D341Med (cell line): ENCODE measurements around the gene FAM107B.
A peak's percentile ranks its signal among the peaks of the same experiment; 100 is the strongest.
"Not testable (repeated sequence)": the region's sequence is repeated elsewhere in the genome, so short reads cannot be mapped to it uniquely, and the experiment has no call there.

Experiments used
- DNase-seq: peaks from one replicate; pipeline ENCODE4 v3.0.0; 2012; ENCODE audit warnings: low spot score

The FAM107B gene

DNA sequence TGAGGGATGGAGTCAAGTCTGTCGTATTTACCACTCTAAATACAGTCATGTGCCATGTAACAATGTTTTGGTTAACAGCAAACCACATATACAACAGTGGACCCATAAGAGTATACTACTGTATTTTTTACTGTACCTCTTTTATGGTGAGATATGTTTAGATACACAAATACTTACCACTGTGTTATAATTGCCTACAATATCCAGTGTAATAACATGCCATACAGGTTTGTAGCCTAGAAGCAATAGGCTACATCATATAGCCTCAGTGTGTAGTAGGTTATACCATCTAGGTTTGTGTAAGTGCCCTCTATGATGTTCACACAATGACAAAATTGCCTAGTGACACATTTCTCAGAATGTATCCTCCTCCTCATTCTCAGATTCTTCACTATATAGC lies 110.4 kb downstream of the FAM107B start:
- DNase-seq = no peak

DNA sequence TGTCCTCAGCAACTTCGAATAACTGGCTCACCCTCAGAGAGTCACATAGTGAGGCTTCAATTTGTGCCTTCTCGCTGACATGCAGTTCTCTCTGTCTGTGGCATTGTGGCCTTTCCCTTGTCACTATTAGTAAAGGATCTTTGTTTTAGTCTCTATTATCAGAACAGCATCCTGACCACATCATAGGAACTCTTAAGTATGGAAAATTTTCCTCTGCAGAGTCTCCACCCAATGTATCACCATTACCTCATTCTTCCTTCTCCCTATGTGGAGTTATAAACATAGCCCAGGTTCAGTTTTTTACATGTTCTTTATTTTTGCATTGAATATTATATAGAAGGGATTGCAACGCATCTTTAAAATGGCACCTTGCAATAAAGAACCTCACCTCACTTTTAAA lies 112.9 kb downstream of the FAM107B start:
- DNase-seq = no peak

DNA sequence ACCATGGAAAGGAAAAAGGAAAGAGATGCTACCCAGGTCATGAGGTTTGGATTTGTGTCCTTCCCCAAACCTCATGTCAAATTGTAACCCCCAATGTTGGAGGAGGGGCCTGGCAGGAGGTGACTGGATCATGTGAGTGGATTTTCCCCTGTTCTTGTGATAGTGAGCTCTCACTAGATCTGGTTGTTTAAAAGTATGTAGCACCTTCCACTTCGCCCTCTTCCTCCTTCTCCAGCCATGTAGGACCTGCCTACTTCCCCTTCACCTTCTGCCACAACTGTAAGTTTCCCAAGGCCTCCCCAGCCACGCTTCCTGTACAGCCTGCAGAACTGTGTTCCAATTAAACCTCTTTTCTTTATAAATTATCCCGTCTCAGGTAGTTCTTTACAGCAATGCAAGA lies 113.9 kb downstream of the FAM107B start:
- DNase-seq = no peak

DNA sequence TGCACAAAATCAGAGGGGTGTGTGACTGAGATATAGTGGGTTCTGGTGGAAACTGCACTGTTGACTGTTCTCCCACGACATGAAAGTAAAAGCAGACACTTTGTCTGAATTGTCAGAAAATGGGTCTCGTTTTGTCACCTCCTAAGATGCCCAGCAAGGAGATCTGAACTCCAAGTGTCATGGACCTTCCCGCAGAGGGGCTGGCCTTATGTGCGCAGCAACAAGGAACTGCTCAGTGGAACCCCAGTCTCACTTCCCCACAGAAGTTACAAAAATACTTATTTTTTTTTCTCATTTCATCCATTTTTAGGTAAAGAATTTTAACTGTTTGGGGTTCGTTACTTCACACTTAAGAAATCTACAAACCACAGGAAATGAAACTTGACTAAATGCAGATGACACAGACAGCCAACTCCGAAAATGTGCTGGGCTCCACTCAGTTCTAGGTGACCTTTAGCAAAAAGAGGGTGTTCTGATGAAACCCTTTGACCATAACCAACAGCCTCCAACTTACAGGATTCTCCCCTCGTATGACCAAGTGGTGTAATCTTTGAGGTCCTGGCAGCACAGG lies 115.0 kb downstream of the FAM107B start:
- DNase-seq = no peak

DNA sequence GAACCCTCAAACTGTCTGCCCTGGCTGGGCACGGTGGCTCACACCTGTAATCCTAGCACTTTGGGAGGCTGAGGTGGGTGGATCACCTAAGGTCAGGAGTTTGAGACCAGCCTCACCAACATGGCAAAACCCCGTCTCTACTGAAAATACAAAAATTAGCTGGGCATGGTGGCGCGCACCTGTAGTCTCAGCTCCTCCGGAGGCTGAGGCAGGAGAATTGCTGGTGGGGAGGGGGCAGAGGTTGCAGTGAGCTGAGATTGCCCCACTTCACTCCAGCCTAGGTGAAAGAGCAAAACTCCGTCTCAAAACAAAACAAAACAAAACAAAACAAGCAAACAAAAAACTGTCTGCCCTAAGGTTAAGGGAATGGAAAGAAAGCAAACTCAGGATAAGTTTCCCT lies 115.6 kb downstream of the FAM107B start:
- not testable (repeated sequence) for DNase-seq

DNA sequence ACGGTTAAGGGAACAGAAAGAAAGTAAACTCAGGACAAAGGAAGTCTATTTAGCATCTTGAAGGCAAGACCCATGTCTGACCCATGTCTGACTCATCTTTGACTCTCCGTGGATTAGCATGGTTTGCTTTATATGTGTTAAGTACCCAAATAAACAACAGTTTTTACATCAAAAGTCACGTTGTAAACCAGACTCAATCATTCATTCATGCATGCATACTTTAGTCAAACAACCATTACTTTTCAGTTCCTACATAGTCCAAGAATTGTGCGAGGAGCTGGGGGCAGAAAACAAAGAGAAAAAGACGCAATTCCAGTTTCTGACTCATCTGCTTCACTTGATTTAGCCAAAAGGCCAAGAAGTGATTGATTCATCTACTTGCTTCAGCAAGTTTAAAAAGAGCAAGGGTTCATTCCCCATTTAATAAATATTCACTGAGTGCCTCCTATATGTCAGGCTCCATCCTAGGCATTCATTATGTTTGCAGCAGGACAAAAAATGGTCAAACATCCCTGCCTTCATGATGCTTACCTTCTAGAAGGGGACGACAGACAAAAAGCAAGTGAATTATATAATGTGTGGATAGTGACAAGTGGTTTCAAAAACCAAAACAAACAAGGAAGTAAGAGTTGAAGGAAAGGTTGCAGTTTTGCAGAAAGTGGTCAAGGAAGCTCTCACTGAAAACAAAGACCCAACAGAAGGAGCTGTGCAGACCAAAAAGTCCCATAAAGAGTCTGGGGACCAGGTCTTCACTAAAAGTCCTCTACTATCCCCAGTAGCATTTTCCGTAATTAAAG lies 116.2 kb downstream of the FAM107B start:
- DNase-seq = no peak

DNA sequence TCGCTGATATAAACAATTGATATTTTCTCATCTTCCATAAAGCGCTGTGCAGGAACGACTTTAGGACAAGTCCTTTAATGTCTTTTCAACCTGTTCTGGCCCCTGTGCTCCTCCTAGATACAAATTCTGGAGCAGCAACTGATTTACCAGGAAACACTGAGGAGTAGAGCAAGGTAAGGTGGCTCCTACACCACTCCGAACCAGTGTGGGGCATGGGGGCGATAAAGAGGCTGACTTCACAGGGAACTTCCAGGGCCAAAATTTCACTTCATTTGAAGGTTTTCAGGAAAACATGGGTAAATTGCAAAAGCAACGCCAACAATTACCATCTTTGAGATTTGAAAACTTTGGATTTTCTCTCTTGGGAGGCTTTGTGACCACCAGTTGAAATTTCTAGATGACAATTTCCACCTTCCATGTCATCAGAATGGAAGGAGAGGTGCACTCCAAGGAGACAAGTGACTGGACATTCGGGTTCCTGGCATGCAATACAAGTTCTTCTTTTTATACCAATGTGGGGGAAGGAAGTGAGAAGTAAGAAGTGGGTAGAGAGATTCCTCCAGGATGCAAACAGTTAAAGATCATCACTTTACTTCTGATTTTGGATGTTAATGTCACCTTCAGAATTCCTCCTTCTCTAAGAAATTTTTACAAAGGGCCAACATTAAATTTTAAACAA lies 118.5 kb downstream of the FAM107B start:
- DNase-seq = no peak

DNA sequence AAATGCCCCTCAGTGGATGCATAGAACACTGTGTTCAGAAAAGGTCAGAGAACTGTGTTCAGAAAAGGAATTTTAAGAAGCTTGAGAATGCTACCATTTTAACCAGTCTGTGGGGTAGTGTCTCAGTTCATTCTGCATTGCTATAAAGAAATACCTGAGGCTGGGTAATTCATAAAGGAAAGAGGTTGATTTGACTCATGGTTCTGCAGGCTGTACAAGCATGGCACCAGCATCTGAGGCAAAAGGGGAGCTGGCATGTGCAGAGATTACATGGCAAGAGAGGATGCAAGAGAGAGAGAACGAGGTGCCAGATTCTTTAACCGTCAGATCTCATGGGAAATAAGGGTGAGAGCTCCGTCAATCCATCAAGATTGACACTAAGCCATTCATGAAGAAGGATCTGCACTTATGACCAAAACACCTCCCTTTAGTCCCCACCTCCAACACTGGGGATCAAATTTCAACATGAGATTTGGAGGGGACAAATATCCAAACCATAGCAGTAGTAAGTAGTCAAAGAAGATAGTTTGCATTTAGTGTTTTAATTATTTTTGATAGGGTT lies 119.8 kb downstream of the FAM107B start:
- DNase-seq = no peak

DNA sequence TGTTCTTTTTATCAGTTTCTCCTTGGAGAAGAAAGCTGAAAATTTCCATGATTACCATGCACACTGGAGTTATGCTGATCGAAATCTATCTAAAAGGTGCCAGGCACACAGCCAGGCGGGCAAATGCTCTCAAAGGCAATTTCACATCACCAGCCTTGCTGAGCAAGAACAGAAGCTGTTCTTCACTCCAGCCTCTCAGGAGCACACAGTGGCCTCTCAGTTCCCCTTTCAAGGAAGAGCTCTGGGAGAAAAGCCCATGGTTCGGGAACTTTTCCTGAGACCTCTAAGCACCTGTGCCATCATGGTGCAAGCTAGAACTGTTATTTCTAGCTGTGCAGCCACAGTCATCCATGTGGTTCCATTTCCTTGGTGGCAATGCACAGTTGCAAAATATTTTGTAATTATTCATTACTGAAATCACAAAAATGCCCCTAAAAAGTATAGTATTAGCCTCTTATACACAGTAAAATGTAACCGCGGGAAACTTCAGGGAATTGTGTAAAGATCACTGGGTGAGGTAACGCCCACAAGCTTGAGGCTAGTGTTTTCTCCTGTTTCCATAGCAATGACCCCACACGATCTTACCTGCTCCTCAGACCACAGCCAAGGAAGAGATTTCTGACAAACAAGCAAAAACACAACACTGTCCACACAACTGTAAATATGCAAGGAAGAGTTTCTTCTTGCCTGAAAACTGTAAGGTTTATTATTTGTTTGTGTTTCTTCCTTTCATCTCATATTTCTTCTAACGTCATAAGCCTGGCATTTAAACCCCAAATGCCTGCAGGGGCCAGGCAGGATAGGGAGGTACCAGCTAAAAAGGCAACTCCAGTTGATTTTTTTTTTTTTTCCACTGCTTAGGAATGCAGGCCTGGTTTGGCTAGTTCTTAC lies 121.2 kb downstream of the FAM107B start:
- DNase-seq = no peak

DNA sequence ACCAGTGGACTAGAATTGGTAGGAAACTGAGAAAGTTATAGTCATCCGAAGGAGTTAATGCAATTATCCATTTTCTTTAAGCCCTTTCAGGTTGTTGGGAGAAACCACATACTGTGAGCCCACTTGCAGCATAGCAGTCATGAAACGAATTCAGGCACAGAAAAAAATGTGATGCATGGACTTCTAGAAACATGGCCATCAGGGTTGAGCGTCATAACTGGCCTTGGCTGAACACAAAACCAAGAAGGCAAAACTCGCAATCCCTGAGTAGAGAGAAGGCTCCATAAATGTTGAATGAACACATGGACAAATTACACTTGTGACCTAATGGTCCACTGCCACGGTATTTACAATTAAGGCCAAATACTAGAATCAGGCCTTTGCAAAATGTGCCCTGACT lies 121.9 kb downstream of the FAM107B start:
- no peak for DNase-seq

DNA sequence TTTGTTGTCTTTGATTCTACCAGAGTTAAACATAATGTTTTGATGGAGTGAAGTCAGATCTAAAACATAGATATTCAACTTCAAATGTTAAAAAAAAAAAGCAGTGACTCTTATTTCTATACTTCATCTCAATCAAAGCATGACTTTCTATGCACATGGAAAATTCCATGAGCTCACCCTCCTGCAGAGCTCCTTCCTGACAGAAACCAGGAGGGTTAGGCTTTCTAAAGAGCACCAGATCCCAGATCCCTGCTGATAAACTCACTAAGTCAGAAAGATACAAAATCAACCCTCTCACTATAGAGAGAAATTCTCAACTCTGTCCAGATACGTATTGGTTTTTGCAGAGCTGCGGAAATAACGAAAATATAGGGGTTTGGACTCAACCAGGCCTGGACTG lies 122.6 kb downstream of the FAM107B start:
- DNase-seq = no peak

DNA sequence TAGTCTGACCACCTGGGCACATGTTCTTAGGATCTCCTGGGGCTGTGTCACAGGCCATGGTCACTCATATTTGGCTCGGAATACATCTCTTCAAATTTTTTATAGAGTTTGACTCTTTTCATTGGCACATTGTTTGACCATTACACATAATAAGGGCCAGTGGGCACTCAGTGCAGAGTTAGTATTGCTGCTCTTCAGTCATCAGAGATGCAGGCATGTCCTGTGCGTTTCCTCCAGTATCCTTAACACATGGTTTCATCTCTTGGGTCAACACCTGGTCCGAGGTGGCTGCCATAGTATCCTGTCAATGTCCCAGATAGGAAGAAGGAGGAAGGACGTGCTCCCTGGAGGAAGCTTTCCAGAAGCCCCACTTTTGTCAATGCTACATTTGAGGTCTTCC lies 125.0 kb downstream of the FAM107B start:
- DNase-seq = no peak

DNA sequence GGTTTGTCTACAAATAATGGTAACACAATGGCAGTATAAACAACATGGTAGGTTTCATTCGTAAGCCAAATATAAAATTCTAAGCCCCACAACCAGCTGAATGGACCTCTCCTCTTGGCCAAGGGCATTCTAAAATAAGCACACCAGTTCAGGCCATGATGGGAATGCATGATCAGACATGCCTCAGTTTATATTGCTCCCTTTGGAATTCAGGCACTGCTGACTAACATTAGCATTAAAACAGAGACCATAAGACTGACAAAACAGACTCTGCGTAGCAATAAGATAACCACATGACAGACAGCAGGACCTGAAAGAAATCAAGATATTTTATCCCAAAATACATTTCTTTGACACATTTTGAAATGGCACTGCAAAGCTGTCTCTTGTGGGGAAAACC lies 125.8 kb downstream of the FAM107B start:
- DNase-seq = no peak

DNA sequence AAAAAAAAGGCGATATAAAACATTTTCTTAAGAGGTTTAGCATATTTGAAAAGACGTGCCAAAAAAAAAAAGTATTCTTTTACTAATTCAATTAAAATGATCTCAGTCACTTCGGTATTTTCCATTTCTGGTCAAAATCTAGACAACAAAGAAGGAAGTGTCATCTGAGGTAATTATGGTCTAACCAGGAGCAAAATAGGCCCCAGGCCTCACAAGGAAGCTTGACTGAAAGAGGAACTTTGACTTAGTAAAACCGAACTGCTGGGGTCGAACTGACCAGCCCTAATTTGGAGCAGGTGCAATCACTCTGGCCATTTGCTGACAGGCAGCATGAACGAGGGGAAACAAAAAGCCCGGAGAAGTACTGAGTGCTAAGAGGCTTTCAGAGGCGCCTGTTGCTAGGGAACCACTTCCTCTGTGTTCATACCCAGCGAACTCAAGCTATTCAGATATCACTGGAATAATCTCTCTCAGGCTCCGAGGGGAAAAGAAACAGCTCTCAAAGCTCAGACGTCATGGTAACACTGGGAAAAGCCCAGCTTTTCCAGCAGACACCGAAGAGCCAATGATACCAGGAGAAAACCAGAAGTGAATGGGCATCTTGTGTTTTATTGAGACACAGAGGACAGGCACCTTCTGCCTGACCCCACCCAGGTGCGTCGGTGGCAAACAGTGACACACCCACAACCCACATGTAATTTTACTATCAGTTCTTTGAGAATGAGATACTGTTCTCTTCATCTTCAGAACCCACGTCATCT lies 126.5 kb downstream of the FAM107B start:
- DNase-seq = peak; percentile 45

DNA sequence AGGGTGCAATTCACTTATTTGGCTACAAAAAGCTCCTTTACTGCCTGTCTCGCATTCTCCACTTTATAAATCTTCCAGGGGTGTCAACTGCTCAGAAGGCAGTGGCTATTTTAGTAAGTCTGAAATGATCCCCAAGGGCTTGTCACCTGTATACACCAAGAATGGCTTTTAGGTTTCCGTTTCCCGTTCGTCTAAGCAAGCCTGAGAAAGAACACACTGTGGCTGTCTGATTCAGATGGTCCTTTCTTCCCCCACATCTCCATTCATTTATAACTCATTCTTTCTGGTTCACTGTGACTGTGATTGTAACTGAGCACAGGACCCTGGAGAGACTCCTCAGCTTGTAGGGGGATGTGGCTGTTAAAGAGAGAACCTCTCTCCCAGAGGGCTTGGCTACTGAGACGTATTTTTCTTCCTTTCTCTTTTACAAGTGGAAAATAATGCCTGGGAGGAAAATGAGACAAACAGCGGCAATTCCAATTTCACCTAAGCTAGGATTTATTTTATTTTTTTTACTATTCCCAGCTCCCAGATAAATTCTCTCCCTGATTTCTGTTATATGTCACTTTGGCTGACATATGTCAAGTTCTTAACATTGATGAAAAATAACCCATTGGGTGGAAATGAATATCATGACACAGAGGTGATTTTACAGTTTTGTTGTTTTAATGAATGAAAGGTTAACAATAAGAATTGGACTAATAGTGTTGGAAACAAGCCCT lies 129.3 kb downstream of the FAM107B start:
- no peak for DNase-seq

DNA sequence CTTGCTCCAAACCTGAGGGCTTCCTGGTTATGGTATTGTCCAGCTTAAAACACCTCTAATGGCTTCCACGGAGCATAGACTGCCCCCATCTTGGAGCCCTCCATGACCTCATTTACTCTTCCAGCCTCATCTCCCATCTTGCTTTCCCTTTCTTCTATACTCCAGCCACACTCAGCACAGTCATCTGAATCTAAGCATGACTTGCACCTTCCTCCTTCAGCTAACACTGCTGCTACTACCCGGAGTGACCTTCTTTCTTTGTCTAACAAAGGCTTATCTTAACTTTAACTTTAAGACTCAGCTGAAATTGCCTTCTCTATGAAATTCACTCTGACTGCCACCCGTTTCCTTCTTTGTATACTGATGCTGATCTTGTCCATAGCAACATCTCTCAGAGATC lies 135.1 kb downstream of the FAM107B start:
- no peak for DNase-seq

DNA sequence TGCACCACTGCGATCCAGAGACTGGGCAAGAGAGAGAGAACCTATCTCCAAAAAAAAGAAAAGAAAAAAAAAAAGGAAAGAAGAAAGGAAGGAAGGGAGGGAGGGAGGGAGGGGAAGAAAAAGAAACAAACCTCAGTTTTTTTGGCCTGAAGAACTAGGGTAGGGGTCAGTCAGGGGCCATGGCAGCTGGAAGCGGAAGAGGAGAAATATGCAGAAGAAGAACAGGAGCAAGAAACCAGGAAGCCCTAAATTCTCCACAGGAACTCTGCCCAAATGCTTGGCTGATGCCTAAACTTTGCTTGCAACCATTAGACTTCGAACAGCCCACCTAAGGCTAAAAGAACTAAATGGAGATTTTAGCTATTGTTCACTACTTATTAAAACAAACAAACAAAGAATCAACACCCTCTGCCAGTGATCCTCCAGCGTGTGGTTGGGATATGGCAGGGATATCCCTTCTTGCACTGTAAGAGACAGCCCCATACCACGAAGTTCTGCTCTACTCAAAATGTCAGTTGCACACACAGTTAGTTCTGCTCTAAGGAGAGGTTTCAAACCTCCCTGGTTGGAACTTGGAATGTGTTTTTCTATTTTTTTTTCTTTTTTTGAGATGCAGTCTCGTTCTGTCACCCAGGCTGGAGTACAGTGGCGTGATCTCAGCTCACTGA lies 139.5 kb downstream of the FAM107B start:
- DNase-seq = no peak

DNA sequence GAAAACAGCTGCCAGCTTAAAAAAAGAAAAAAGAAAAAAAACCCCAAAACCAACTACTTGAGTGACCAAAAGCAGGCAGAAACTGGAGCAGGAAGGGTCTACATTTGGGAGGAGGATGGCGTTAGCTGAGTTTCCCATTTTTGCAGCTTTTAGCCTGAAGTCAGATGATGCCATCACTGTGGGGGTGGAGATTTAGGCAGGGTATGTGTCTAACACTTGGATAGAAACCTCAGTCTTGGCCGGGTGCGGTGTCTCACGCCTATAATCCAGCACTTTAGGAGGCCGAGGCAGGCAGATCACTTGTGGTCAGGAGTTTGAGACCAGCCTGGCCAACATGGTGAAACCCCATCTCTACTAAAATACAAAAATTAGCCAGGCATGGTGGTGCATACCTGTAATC lies 140.1 kb downstream of the FAM107B start:
- not testable (repeated sequence) for DNase-seq

DNA sequence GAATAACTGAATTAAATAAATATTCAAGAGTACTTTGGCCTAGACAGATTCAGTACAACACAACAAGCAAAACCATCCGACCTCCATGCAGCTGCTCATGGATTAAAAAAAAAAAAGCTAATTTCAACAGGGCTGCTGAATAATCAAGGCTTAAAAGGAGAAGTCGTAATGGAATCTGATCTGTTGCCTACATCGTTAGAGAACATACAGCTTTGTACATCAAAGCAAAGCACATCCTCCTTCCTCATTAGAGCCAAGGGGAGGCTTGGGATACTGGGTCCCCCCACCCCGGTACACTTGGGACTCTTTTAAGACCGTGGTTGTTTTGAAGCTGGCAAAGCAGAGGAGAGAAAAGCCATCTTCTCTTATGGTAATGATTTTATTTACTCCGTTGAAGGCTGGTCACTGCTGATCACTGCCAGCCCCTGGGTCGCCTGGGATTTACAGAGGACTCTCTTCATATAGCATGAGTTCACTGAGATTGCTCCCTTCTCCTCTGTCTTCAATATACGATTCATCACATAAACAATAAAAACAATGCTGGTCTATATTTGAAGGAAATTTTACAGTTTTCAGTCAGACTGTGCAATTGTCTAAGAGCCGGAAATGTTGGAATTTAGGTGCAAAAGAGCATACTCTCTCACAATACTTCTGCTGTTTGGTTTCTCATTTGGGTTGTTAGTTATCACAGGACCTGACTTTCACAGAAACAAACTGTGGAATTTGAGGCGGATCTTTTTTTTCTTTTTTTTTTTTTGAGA lies 148.8 kb downstream of the FAM107B start:
- DNase-seq = no peak
